HG02588 (cell line): ENCODE results near the gene ADAMTSL4.
A peak's percentile ranks its signal among the peaks of the same experiment; 100 is the strongest.

Source experiments
- ATAC-seq: cut with Tn5 transposase; IDR thresholded peaks from one replicate; pipeline ENCODE4 v1.9.1; 2021; ENCODE audit warnings: mild to moderate bottlenecking, moderate library complexity; ENCODE audit not compliant: unreplicated experiment

Gene ADAMTSL4

GRCh38 chr1:150548632-150549495 is at the start of gene ADAMTSL4:
TSS of gene ADAMTSL4 (plus strand) at chr1:150549408. CDS start at chr1:150552289, 2,881 bp downstream.
- peak; percentile 54 for ATAC-seq

- no peak for ATAC-seq
These were observed 43.8 kb upstream of the ADAMTSL4 start for GRCh38 chr1:150505431-150505830.

- no peak for ATAC-seq
These were observed 41.0 kb upstream of the ADAMTSL4 start, which contains the start of gene ECM1 for GRCh38 chr1:150507912-150508864. TSS of gene ECM1 (plus strand) at chr1:150508109. CDS start at chr1:150508210, 101 bp downstream.

GRCh38 chr1:150508982-150509381 is 40.2 kb upstream of the ADAMTSL4 start:
- ATAC-seq: no peak

DNA sequence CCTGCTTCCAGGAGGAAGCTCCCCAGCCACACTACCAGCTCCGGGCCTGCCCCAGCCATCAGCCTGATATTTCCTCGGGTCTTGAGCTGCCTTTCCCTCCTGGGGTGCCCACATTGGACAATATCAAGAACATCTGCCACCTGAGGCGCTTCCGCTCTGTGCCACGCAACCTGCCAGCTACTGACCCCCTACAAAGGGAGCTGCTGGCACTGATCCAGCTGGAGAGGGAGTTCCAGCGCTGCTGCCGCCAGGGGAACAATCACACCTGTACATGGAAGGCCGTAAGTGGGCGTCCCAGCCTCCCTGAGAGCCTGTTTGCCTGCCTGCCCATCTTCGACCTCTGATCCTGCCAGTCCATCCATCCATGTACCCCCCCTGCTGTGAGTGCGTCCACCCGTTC is 37.7 kb upstream of the ADAMTSL4 start:
- no peak for ATAC-seq

DNA sequence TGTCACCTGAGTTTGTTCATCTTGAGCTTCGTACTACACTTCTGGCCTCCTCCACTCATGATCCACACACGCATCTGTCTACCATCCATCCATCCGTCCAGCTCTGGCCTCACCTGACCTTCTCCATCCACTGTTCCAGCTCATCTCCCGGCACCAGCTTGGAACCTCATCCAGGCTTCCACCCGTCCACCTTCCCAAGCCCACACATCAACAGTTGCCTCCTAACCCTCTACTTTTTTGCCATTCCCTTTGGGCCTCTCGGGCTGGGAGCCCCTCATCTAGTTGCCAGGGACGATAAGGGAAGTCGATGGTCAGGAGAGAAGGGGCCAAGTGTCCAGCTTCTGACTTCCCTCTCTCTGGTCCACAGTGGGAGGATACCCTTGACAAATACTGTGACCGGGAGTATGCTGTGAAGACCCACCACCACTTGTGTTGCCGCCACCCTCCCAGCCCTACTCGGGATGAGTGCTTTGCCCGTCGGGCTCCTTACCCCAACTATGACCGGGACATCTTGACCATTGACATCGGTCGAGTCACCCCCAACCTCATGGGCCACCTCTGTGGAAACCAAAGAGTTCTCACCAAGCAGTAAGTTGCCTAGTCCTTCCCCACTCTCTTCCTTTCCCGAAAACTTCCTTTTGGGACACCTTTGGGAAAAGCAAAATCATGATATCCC is 37.1 kb upstream of the ADAMTSL4 start:
- ATAC-seq: no peak

DNA sequence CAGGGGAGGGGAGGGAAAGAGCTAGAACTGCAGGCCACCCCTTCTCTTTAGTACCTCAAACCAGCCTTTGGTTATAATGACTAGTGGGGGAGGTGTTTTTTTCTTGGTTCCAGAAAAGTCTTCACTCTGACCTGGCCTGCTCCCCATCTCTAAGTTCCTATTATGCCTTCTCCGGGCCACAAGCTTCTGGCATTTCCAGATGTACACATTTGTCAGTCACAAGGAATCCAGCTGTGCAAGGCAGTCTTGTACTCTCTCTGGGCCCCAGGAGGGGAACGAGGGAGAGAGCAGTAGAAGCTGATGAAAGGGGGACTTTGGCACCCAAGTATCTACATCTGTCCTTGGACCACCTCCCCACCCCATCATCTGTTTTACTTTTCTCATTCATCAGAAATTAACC is 36.4 kb upstream of the ADAMTSL4 start:
- no peak for ATAC-seq

DNA sequence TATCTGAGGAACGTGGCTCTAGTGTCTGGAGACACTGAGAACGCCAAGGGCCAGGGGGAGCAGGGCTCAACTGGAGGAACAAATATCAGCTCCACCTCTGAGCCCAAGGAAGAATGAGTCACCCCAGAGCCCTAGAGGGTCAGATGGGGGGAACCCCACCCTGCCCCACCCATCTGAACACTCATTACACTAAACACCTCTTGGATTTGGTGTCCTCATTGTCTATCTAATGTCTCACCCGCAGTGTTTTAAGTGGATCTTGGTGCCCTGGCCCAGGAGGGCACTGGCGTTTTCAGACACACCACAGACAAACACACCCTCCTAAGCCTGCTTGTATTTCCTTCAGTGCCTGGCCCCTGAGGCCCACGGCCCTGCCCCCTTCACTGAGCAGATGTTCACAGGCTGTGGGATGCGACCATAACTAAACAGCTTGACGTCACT is 35.8 kb upstream of the ADAMTSL4 start:
- no peak for ATAC-seq

GRCh38 chr1:150514260-150514659 is 34.9 kb upstream of the ADAMTSL4 start:
- no peak for ATAC-seq

- ATAC-seq: no peak
These were observed 34.3 kb upstream of the ADAMTSL4 start for GRCh38 chr1:150514913-150515327.

DNA sequence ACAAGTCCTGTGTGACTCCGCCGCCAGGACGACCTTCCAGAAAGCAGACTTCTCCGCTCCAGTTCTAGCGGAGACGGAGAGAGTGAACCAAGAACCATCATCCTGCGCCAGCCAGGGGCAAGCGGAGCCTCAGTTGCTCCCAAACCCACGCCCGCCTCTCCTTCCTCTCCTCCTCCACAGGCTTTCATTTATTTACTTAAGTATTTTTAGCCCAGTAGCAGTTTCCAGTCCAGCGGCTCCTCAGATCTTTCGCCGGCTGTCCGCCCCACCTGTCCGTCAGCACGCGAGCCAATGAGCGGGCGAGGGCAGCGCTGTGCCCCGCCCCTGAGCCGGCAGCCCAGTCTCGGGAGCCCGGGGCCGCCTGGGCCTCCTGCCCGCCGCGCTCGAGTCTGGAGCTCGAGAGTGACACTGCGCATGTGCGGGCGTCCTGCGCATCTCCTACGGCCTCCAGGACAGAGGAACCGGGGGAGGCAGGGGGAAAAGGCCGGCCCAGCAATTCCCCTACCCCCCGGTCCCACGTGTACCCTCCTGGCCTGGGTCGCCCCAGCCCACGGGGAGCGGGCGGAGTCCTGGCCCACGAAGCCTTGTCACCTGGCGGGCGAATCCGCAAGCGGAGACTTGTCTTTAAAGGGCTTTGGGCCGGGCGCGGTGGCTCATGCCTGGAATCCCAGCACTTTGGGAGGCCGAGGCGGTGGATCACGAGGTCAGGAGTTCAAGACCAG is 33.7 kb upstream of the ADAMTSL4 start, which contains the start of gene FALEC:
FALEC (plus strand) TSS at position 425 of the 722 bp plus-strand sequence.
- peak; percentile 92 for ATAC-seq

DNA sequence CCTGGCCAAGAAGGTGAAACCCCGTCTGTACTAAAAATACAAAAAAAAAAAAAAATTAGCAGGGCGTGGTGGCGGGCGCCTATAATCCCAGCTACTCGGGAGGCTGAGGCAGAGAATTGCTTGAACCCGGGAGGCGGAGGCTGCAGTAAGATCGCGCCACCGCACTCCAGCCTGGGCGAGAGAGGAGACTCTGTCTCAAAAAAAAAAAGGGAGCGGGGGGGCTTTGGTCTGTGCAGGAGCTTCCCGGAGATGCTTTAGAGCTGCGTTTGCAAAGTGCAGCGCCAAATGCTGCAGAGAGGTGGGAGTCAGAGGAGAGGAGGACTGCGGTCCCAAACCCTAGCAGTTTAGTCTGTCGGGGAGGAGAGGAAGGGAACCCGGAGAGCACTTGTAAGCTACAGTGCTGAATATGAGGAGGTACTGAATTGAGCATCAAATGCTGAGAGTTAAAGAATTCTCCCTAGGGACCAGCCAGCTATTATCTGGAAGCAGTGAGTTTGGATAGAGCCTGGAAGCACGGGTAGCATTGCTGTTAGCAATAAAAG is 33.1 kb upstream of the ADAMTSL4 start:
- no peak for ATAC-seq

- no peak for ATAC-seq
These were observed 32.6 kb upstream of the ADAMTSL4 start for GRCh38 chr1:150516616-150517015.

- no peak for ATAC-seq
These were observed 27.8 kb upstream of the ADAMTSL4 start for GRCh38 chr1:150521196-150521968.

- ATAC-seq: no peak
These were observed 23.9 kb upstream of the ADAMTSL4 start for GRCh38 chr1:150525348-150525747.

GRCh38 chr1:150528196-150528595 is 21.0 kb upstream of the ADAMTSL4 start:
- ATAC-seq: no peak

DNA sequence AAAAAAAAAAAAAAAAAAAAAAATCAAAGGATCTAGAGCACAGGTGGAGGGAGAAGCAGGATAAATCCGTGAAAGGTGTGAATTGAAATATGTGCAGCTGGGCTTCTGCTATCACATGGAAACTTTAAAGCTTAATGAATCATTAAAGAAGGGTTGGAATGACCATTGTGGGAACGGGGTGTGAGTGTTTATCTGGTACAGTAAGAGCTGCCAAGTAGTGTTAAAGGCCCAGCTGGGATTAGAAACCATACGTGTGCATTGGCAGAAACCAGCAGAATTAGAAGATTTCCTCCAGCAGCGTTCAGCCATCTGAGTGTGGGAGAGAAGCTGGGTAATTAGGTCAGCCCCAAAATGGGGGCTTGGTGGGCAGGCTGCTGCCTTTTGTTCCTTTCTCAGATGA is 20.2 kb upstream of the ADAMTSL4 start:
- no peak for ATAC-seq

GRCh38 chr1:150530491-150531159 is 18.6 kb upstream of the ADAMTSL4 start:
- ATAC-seq: no peak
